ENCODE measurements around the gene ZNF138. TPM values are rescaled to one million over a fixed set of nuclear protein-coding genes. Genes with fewer than 3 reads are reported as not detected.

Gene ZNF138
- total and polyA plus RNA-seq, 2 experiments from 2014 or later = 48.7 to 68.4 TPM

DNA sequence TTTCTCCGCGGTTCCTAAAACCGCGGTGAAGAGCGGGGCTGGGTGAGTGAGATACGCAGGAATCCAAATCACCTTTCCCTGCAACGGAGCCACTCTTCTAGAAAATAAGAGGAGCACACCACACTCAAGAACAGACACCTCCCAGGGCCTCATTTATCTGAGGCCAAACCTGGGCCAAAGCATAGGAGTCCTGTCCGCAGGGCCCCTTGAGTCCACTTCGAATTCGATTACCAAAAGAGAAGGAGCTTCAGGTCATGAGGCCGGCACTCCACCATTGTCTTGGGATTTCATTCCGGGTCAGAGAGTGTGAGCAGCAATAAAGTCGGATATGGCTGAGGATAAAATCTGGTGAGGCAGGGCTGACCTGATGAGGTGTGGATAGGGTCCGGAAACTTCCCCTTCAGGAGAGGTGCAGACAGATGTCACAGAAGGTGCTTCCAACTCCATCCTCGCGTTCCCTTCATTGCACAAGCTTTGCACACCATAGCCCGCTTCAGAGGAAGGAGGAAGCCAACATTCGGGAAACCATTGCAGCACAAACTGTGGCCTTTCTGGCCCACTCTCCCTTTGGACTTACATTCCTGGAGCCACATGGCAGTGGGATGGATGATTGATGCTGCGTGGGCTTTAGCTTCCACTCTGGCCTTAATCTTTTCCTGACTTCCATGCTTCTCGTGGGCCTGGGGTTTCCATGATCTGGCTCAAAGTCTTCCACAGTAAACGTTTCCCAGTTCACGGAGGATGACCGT, 81.6 kb downstream of the ZNF138 start:
- H3K4me1 ChIP-seq (ENCODE audit: insufficient read depth) = no peaks in the 10 kb centered on the region; the same call in 1 of the 2 replicates
- H3K4me3 ChIP-seq = no peak overlapping the region
- ATAC-seq (no peak), DNase-seq (ENCODE audit: low spot score) (no peak)
- Mint-ChIP-seq H3K27me3 (ENCODE audit: insufficient read depth, low read depth, poor library complexity) (peaks cover 31% of the 10 kb centered on the region), H3K4me3 (no peak overlapping the region), H3K4me1 (no peaks in the 10 kb centered on the region), H3K36me3 (ENCODE audit: low read depth) (peaks cover 10% of the 10 kb centered on the region; the same call in 1 of the 3 replicates), H3K27ac (no peak overlapping the region), H3K9me3 (peaks cover 51% of the 10 kb centered on the region)
- H3K36me3 ChIP-seq (ENCODE audit: insufficient read depth) = no peaks in the 10 kb centered on the region
- H2AFZ ChIP-seq = no peak overlapping the region
- H3K9me2 ChIP-seq (ENCODE audit: insufficient read depth) = no peaks in the 10 kb centered on the region
- no peak overlapping the region for H3K4me2 ChIP-seq
- H3K27me3 ChIP-seq (ENCODE audit: insufficient read depth) = peaks cover 42% of the 10 kb centered on the region
- H4K20me1 ChIP-seq (replicated peaks; ENCODE audit: insufficient read depth) = no peaks in the 10 kb centered on the region
- no peak for TF ChIP-seq ZNF114 (CRISPR knock-in tag; IDR thresholded peaks at IDR 0.05)
- TF ChIP-seq, protein P1, sequence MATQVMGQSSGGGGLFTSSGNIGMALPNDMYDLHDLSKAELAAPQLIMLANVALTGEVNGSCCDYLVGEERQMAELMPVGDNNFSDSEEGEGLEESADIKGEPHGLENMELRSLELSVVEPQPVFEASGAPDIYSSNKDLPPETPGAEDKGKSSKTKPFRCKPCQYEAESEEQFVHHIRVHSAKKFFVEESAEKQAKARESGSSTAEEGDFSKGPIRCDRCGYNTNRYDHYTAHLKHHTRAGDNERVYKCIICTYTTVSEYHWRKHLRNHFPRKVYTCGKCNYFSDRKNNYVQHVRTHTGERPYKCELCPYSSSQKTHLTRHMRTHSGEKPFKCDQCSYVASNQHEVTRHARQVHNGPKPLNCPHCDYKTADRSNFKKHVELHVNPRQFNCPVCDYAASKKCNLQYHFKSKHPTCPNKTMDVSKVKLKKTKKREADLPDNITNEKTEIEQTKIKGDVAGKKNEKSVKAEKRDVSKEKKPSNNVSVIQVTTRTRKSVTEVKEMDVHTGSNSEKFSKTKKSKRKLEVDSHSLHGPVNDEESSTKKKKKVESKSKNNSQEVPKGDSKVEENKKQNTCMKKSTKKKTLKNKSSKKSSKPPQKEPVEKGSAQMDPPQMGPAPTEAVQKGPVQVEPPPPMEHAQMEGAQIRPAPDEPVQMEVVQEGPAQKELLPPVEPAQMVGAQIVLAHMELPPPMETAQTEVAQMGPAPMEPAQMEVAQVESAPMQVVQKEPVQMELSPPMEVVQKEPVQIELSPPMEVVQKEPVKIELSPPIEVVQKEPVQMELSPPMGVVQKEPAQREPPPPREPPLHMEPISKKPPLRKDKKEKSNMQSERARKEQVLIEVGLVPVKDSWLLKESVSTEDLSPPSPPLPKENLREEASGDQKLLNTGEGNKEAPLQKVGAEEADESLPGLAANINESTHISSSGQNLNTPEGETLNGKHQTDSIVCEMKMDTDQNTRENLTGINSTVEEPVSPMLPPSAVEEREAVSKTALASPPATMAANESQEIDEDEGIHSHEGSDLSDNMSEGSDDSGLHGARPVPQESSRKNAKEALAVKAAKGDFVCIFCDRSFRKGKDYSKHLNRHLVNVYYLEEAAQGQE (IDR thresholded peaks at IDR 0.05; ENCODE audit: unreplicated experiment) = no peak
- no peak for TF ChIP-seq ETS1 (IDR thresholded peaks at IDR 0.05)
- H3K79me2 ChIP-seq (replicated peaks; ENCODE audit: insufficient read depth) = no peaks in the 10 kb centered on the region
- no peak overlapping the region for H3K27ac ChIP-seq (ENCODE audit: low read depth)
- H3F3A ChIP-seq (replicated peaks; ENCODE audit: low read depth) = no peaks in the 10 kb centered on the region

- no peaks in the 10 kb centered on the region for H3F3A ChIP-seq (replicated peaks; ENCODE audit: low read depth)
- H3K79me2 ChIP-seq (replicated peaks; ENCODE audit: insufficient read depth) = no peaks in the 10 kb centered on the region
- H3K4me2 ChIP-seq = peak overlapping the region; percentile 81
- Mint-ChIP-seq H3K27me3 (ENCODE audit: insufficient read depth, low read depth, poor library complexity) (peaks cover 38% of the 10 kb centered on the region), H3K4me1 (no peaks in the 10 kb centered on the region), H3K27ac (no peak overlapping the region), H3K36me3 (ENCODE audit: low read depth) (peaks cover 10% of the 10 kb centered on the region; the same call in 1 of the 3 replicates), H3K9me3 (peaks cover 54% of the 10 kb centered on the region), H3K4me3 (peak overlapping the region; percentile 62)
- ATAC-seq (peak; percentile 80), DNase-seq (ENCODE audit: low spot score) (peak; percentile 91)
- peaks cover 54% of the 10 kb centered on the region for H3K27me3 ChIP-seq (ENCODE audit: insufficient read depth)
- peak overlapping the region; percentile 97 for H2AFZ ChIP-seq
- H3K36me3 ChIP-seq (ENCODE audit: insufficient read depth) = no peaks in the 10 kb centered on the region
- H3K9me2 ChIP-seq (ENCODE audit: insufficient read depth) = no peaks in the 10 kb centered on the region
- H3K4me1 ChIP-seq (ENCODE audit: insufficient read depth) = no peaks in the 10 kb centered on the region; the same call in 1 of the 2 replicates
- peak overlapping the region; percentile 61 for H3K4me3 ChIP-seq
- no peaks in the 10 kb centered on the region for H4K20me1 ChIP-seq (replicated peaks; ENCODE audit: insufficient read depth)
- H3K27ac ChIP-seq (ENCODE audit: low read depth) = no peak overlapping the region
- TF ChIP-seq STAT1 (IDR thresholded peaks at IDR 0.05; ENCODE audit: unreplicated experiment) (no peak), EZH2 (IDR thresholded peaks at IDR 0.05; ENCODE audit: low read depth, unreplicated experiment) (no peak), ETS1 (IDR thresholded peaks at IDR 0.05) (no peak), POLR2AphosphoS5 (IDR thresholded peaks at IDR 0.05; ENCODE audit: low read depth) (no peak), CREB1 (CRISPR knock-in tag; IDR thresholded peaks at IDR 0.05; ENCODE audit: low read depth) (no peak), ZNF331 (CRISPR knock-in tag; IDR thresholded peaks at IDR 0.05; ENCODE audit: low read depth) (no peak)
These were observed 82.8 kb downstream of the ZNF138 start for GRCh38 chr7:64876792-64877713.

Data from GM23338 (cell line).